Endothelial cell of umbilical vein (primary cell): ENCODE results near the gene TXNDC17. TPM values are rescaled to one million over a fixed set of nuclear protein-coding genes. Genes with fewer than 3 reads are reported as not detected.

Source experiments
- BruUV-seq: library from RNA; stranded (reverse); fragments of 400-500 nt; replicated peaks from 2 replicates; lab custom pipeline; 2021; lab: Mats Ljungman, UMichigan
- CTCF ChIA-PET: fragments of 300-600, 350-600 bp; sonication (Branson Sonifier 250); formaldehyde crosslinking; loops from one replicate; lab custom pipeline; 2021; ENCODE audit warnings: antibody characterized with exemption, inconsistent platforms; lab: Charles Lee
- POLR2A ChIA-PET: fragments of 300-600, 350-600 bp; sonication (Branson Sonifier 250); formaldehyde crosslinking; loops from one replicate; lab custom pipeline; 2021; ENCODE audit warnings: antibody characterized with exemption, inconsistent platforms; lab: Charles Lee
- DNase-seq: peaks from one replicate; pipeline ENCODE4 v3.0.0-alpha.2; 2011; ENCODE audit warnings: low read depth, low spot score
- FAIRE-seq: peaks from 2 replicates; lab custom pipeline; 2011; peaks lifted over from hg19 to GRCh38; lab: Jason Lieb, UNC
- H2AFZ ChIP-seq: 2 replicates; pipeline ENCODE4 v1.6.0; 2012; ENCODE audit warnings: low read depth, low read length, control low read depth, inconsistent platforms
- H3K27ac ChIP-seq: 2 replicates; pipeline ENCODE4 v1.5.1; 2011; ENCODE audit warnings: low read depth, mild to moderate bottlenecking, control low read depth, low read length, moderate library complexity; ENCODE audit not compliant: insufficient read depth
- H3K27me3 ChIP-seq, 2 experiments: 2 replicates each; pipeline versions ENCODE4 v1.6.0 to v1.6.1; 2011; ENCODE audit warnings: low read length in 2 of 2, mixed read lengths in 1 of 2; ENCODE audit not compliant: control insufficient read depth in 2 of 2, insufficient read depth in 2 of 2
- H3K36me3 ChIP-seq, 2 experiments: 2 replicates in 1 of 2; 3 replicates in 1 of 2; pipeline ENCODE4 v1.5.1; 2011; ENCODE audit warnings: low read length in 2 of 2, mild to moderate bottlenecking in 1 of 2, moderate library complexity in 1 of 2; ENCODE audit not compliant: control insufficient read depth in 2 of 2, insufficient read depth in 2 of 2; ENCODE audit errors: extremely low read depth in 1 of 2
- H3K4me1 ChIP-seq: 3 replicates; pipeline ENCODE4 v1.5.1; 2011; ENCODE audit warnings: mild to moderate bottlenecking, low read length; ENCODE audit not compliant: control insufficient read depth, insufficient read depth; ENCODE audit errors: extremely low read depth
- H3K4me2 ChIP-seq: 2 replicates; pipeline ENCODE4 v1.6.1; 2011; ENCODE audit warnings: low read length, control low read depth, mixed read lengths; ENCODE audit not compliant: insufficient read depth
- H3K4me3 ChIP-seq, 3 experiments: fragments of 200-600 bp in 1 of 3; sonication (generic), shearing (Covaris generic) in 1 of 3; replicated peaks in 1 of 3; 2 replicates each; pipeline ENCODE4 v1.5.1; 2011 to 2016; ENCODE audit warnings: control low read depth in 3 of 3, low read length in 3 of 3, mild to moderate bottlenecking in 2 of 3, inconsistent platforms in 1 of 3, low read depth in 1 of 3, moderate library complexity in 1 of 3; ENCODE audit not compliant: insufficient read depth in 1 of 3
- H3K79me2 ChIP-seq: 2 replicates; pipeline ENCODE4 v1.6.0; 2012; ENCODE audit warnings: low read length, inconsistent platforms; ENCODE audit not compliant: control insufficient read depth, insufficient read depth
- H3K9ac ChIP-seq: replicated peaks from 2 replicates; pipeline ENCODE3; 2011; ENCODE audit warnings: low read length, control low read depth; ENCODE audit not compliant: insufficient read depth; ENCODE audit errors: extremely low read depth
- H3K9me1 ChIP-seq: replicated peaks from 3 replicates; pipeline ENCODE4 v1.6.0; 2011; ENCODE audit warnings: mild to moderate bottlenecking, low read length; ENCODE audit not compliant: control insufficient read depth, insufficient read depth; ENCODE audit errors: extremely low read depth
- H3K9me3 ChIP-seq: replicated peaks from 2 replicates; pipeline ENCODE4 v1.5.1; 2012; ENCODE audit warnings: low read length, inconsistent platforms; ENCODE audit not compliant: control insufficient read depth, insufficient read depth
- H4K20me1 ChIP-seq: replicated peaks from 2 replicates; pipeline ENCODE3; 2011; ENCODE audit warnings: mild to moderate bottlenecking, low read length; ENCODE audit not compliant: control insufficient read depth, insufficient read depth; ENCODE audit errors: extremely low read depth
- EZH2 ChIP-seq: IDR thresholded peaks from 2 replicates; pipeline ENCODE4 v1.6.1; 2012; ENCODE audit warnings: borderline replicate concordance, low read depth, mild to moderate bottlenecking, moderate library complexity, low read length, inconsistent platforms; ENCODE audit not compliant: severe bottlenecking
- FOS ChIP-seq: IDR thresholded peaks from 2 replicates; pipeline ENCODE4 v1.6.1; 2011; ENCODE audit warnings: mild to moderate bottlenecking, low read length, moderate library complexity, borderline replicate concordance; ENCODE audit not compliant: insufficient read depth
- GATA2 ChIP-seq: IDR thresholded peaks from 2 replicates; pipeline ENCODE4 v1.7.0; 2011; ENCODE audit warnings: low read depth, mild to moderate bottlenecking, moderate library complexity, mixed read lengths, low read length; ENCODE audit not compliant: insufficient read length, insufficient read depth
- JUN ChIP-seq: IDR thresholded peaks from 2 replicates; pipeline ENCODE4 v1.6.1; 2011; ENCODE audit warnings: borderline replicate concordance, low read depth; ENCODE audit not compliant: insufficient read length, insufficient read depth
- MYC ChIP-seq: IDR thresholded peaks from one replicate; pipeline ENCODE4 v1.6.1; 2011; ENCODE audit warnings: mild to moderate bottlenecking, low read depth, low read length
- POLR2A ChIP-seq: IDR thresholded peaks from 2 replicates; pipeline ENCODE4 v1.6.1; 2012; ENCODE audit warnings: low read depth, mild to moderate bottlenecking, control low read depth, low read length
- POLR2AphosphoS5 ChIP-seq: IDR thresholded peaks from 2 replicates; pipeline ENCODE4 v1.6.1; 2012; ENCODE audit warnings: low read depth, mild to moderate bottlenecking, control low read depth, low read length, moderate library complexity; ENCODE audit not compliant: insufficient read depth
- dilution Hi-C: fragments of 300-500 bp; cut with MboI; formaldehyde crosslinking; loops from one replicate; pipeline ENCODE4 v1.15.0; 2019; ENCODE audit warnings: low sequenced_read_pairs; ENCODE audit not compliant: extremely low pct_ligation_motif_present
- intact Hi-C: fragments of 100-400 bp; cut with micrococcal nuclease; formaldehyde crosslinking; loops from one replicate; pipeline ENCODE4 v1.10.0; 2022
- polyA plus RNA-seq, 4 experiments: library from polyadenylated mRNA; depleted of rRNA in 3 of 4; stranded (reverse) in 3 of 4; unstranded in 1 of 4; fragments of >200 nt; gene quantifications; 2 replicates each; pipeline versions ENCODE4 v1.2.1 to v1.2.3, GENCODE V29; 2011 to 2012; ENCODE audit warnings: missing spikeins in 1 of 4
- total RNA-seq: library from RNA; stranded (reverse); gene quantifications from 2 replicates; pipeline ENCODE4 v1.2.3, GENCODE V29; 2021
- TF ChIP-seq, protein P1 (sequence below), 2 donors: IDR thresholded peaks; 1 replicate in 1 of 2; 2 replicates in 1 of 2; pipeline ENCODE4 v1.5.1; 2011; ENCODE audit warnings: low read length in 2 of 2, mild to moderate bottlenecking in 2 of 2, moderate library complexity in 2 of 2, control low read depth in 1 of 2, inconsistent platforms in 1 of 2, low read depth in 1 of 2; ENCODE audit not compliant: insufficient read depth in 1 of 2; ENCODE audit errors: extremely low read depth in 1 of 2
- TF ChIP-seq, protein P2 (sequence below): IDR thresholded peaks from 2 replicates; pipeline ENCODE4 v1.6.1; 2011; ENCODE audit not compliant: insufficient read depth, insufficient read length

TXNDC17 gene
- total and polyA plus RNA-seq, 2 donors (not counting 3 experiments of a cell fraction or from before 2014, with no cell fraction given): 101 to 297 TPM

DNA sequence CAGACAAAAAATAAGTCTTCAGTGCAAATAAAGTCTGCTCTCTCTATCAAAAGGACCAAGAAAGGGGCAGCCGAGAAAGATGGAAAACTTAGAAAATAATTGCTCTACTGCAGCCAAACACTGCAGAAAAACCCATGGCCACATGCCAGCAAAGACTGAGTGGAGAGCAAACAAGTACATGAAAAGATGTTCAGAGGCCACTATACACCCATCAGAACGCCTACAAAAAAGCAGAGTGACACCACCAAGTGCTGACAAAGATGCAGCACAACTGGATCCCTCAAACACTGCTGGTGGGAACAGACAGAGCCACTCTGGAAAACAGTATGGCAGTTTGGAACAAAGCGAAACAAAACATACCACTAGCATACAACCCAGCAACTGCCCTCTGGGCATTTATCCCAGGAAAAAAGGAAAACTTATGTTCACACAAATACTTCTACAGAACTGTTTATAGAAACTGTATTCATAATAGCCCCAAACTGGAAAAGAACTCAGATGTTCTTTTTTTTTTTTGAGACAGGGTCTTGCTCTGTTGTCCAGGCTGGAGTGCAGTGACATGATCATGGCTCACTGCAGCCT, 37.0 kb upstream of the TXNDC17 start:
- Histone ChIP-seq H3K4me3 (no peak overlapping the region), H2AFZ (no peak overlapping the region), H3K9me1 (no peaks in the 10 kb centered on the region), H3K36me3 (peaks cover 23 to 29% of the 10 kb centered on the region in 2 experiments), H3K27ac (no peak overlapping the region), H3K4me1 (no peaks in the 10 kb centered on the region), H3K9ac (no peak overlapping the region), H3K4me2 (no peak overlapping the region), H4K20me1 (no peaks in the 10 kb centered on the region), H3K27me3 (no peaks in the 10 kb centered on the region), H3K9me3 (no peaks in the 10 kb centered on the region), H3K79me2 (no peaks in the 10 kb centered on the region)
- POLR2A ChIA-PET: no interaction called here
- FAIRE-seq (no peak), DNase-seq (peak; percentile 31)
- TF ChIP-seq MYC: no peak
- TF ChIP-seq FOS: no peak
- TF ChIP-seq, protein P1, sequence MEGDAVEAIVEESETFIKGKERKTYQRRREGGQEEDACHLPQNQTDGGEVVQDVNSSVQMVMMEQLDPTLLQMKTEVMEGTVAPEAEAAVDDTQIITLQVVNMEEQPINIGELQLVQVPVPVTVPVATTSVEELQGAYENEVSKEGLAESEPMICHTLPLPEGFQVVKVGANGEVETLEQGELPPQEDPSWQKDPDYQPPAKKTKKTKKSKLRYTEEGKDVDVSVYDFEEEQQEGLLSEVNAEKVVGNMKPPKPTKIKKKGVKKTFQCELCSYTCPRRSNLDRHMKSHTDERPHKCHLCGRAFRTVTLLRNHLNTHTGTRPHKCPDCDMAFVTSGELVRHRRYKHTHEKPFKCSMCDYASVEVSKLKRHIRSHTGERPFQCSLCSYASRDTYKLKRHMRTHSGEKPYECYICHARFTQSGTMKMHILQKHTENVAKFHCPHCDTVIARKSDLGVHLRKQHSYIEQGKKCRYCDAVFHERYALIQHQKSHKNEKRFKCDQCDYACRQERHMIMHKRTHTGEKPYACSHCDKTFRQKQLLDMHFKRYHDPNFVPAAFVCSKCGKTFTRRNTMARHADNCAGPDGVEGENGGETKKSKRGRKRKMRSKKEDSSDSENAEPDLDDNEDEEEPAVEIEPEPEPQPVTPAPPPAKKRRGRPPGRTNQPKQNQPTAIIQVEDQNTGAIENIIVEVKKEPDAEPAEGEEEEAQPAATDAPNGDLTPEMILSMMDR (IDR thresholded peaks at IDR 0.05; ENCODE audit: extremely low read depth in 1 of 2, insufficient read depth in 1 of 2, low read depth in 1 of 2, low read length in 2 of 2): no peak
- TF ChIP-seq, protein P2, sequence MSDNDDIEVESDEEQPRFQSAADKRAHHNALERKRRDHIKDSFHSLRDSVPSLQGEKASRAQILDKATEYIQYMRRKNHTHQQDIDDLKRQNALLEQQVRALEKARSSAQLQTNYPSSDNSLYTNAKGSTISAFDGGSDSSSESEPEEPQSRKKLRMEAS: no peak
- TF ChIP-seq GATA2: no peak
- no peak for TF ChIP-seq EZH2
- TF ChIP-seq POLR2A: no peak
- no peak for TF ChIP-seq POLR2AphosphoS5
- TF ChIP-seq JUN: no peak
- BruUV-seq: no TSS peak
- CTCF ChIA-PET: no interaction called here
- intact Hi-C loops: no loop called here
- dilution Hi-C loops: no loop called here
